BJ (cell line): ENCODE results near the gene PYGL. TPM values are rescaled to one million over a fixed set of nuclear protein-coding genes. Genes with fewer than 3 reads are reported as not detected.
A peak's percentile ranks its signal among the peaks of the same experiment; 100 is the strongest.

Experiments
- CTCF ChIA-PET: fragments of 350-600 bp; formaldehyde crosslinking; extraction: SDS; loops from one replicate; lab custom pipeline; 2021; ENCODE audit warnings: antibody characterized with exemption, inconsistent platforms; lab: Yijun Ruan, JAX
- POLR2A ChIA-PET: fragments of 300-600 bp; sonication (Branson Sonifier 250); formaldehyde crosslinking; extraction: SDS; loops from one replicate; lab custom pipeline; 2021; ENCODE audit warnings: antibody characterized with exemption; lab: Charles Lee
- DNase-seq: peaks from one replicate; pipeline ENCODE4 v3.0.0-alpha.2; 2011; ENCODE audit warnings: low read depth
- H3K27me3 ChIP-seq: 2 replicates; pipeline ENCODE4 v1.6.0; 2011; ENCODE audit warnings: low read length; ENCODE audit not compliant: control insufficient read depth, insufficient read depth
- H3K36me3 ChIP-seq: 2 replicates; pipeline ENCODE4 v1.5.1; 2011; ENCODE audit warnings: low read length; ENCODE audit not compliant: control insufficient read depth, insufficient read depth
- H3K4me3 ChIP-seq: 2 replicates; pipeline ENCODE4 v1.5.1; 2011; ENCODE audit warnings: low read depth, mild to moderate bottlenecking, control low read depth, low read length
- CTCF ChIP-seq: IDR thresholded peaks from 2 replicates; pipeline ENCODE4 v1.5.1; 2011; ENCODE audit warnings: low read depth, mild to moderate bottlenecking, control low read depth, inconsistent platforms, low read length, moderate library complexity; ENCODE audit not compliant: insufficient read depth
- polyA plus RNA-seq: library from polyadenylated mRNA; depleted of rRNA; stranded (reverse); fragments of >200 nt; gene quantifications from 2 replicates; pipeline ENCODE4 v1.2.3, GENCODE V29; 2011

The PYGL gene
- polyA plus RNA-seq, 1 experiment: 36.4 TPM

- CTCF ChIA-PET: no interaction called here
- DNase-seq: no peak
- Histone ChIP-seq H3K36me3 (no peaks in the 10 kb centered on the region), H3K27me3 (no peaks in the 10 kb centered on the region), H3K4me3 (no peak overlapping the region)
- no peak for TF ChIP-seq CTCF
- POLR2A ChIA-PET: no interaction called here
Observed at GRCh38 chr14:50937800-50938199, 6.5 kb downstream of the PYGL start.

GRCh38 chr14:50937325-50937724, 7.0 kb downstream of the PYGL start:
- Histone ChIP-seq H3K4me3 (no peak overlapping the region), H3K36me3 (no peaks in the 10 kb centered on the region), H3K27me3 (no peaks in the 10 kb centered on the region)
- peak; percentile 45 for DNase-seq
- no peak for TF ChIP-seq CTCF
- POLR2A ChIA-PET: interaction anchor here (0.7 kb wide), 1 partner anchor 16 kb away, joined by 9 read pairs; no protein-coding TSS in a partner anchor
- CTCF ChIA-PET: no interaction called here

GRCh38 chr14:50936882-50937281, 7.4 kb downstream of the PYGL start:
- H3K36me3 ChIP-seq: no peaks in the 10 kb centered on the region
- DNase-seq: no peak
- ChIA-PET POLR2A (interaction anchor here (0.5 to 0.7 kb wide), 2 partner anchors 16 to 1076 kb away, joined by 5 to 9 read pairs; no protein-coding TSS in a partner anchor), CTCF (interaction anchor here (0.5 to 0.9 kb wide), 2 partner anchors 10 to 1036 kb away, joined by 3 read pairs; no protein-coding TSS in a partner anchor)
- no peak for TF ChIP-seq CTCF
- H3K4me3 ChIP-seq: no peak overlapping the region
- no peaks in the 10 kb centered on the region for H3K27me3 ChIP-seq

- ChIA-PET CTCF (interaction anchor here (0.9 kb wide), 1 partner anchor 11 kb away, joined by 3 read pairs; no protein-coding TSS in a partner anchor), POLR2A (no interaction called here)
- Histone ChIP-seq H3K4me3 (no peak overlapping the region), H3K36me3 (0 out of 2 replicates have a peak, but pooled peaks cover 2% of the 10 kb centered on the region), H3K27me3 (no peaks in the 10 kb centered on the region)
- no peak for TF ChIP-seq CTCF
- DNase-seq: no peak
Observed at GRCh38 chr14:50936016-50936340, 8.3 kb downstream of the PYGL start.

GRCh38 chr14:50935126-50936015, 8.9 kb downstream of the PYGL start:
- H3K27me3 ChIP-seq: no peaks in the 10 kb centered on the region

More at GRCh38 chr14:50935126-50936015, 8.9 kb downstream of the PYGL start:
- POLR2A ChIA-PET: no interaction called here
- no peak overlapping the region for H3K4me3 ChIP-seq
- CTCF ChIA-PET: no interaction called here
- 0 out of 2 replicates have a peak, but pooled peaks cover 2% of the 10 kb centered on the region for H3K36me3 ChIP-seq
- no peak for TF ChIP-seq CTCF
- no peak for DNase-seq
